ENCODE results near the gene SMYD3. TPM values are rescaled to one million over a fixed set of nuclear protein-coding genes. Genes with fewer than 3 reads are reported as not detected.

The SMYD3 gene
- total RNA-seq, 4 donors from 2014 or later: 15.6 to 21.1 (median 18.4) TPM

DNA sequence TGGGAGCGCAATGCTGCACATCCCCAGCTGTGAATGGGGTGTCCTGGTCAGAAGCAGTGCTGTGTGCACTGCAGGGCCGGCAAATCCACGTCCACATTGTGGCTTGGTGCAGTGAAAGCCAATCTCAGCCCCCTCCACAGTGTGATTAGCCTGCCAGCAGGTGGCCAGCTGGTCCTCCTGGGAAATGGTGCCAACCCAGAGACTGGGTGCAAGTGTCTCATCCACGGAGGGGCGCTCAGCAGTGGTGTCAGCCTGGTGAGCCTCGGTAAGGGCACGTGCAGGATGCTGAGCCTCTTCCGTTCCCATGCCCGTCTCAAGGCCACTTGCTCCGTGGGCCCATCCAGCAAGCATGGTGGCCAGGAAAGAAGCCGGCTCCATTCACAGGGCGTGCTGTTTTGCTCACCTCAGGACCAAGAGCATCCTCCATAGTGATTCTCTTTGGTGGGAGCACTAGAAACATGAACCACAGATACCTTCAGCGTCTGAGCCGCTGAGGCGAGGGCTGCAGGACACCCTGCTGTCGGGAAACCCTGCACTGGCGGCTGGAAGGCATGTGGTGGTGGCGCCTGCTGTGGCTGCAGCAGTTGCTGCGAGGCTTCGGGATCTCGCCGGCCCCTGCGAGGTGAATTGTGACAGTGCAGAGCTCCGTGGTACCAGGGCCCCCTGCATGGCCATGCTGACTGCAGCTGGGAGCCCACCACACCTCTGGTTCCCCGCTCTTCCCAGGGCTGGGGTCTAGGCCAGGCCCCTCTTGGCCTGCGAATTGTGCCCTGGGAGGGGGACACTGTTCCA, 2.0 kb upstream of the SMYD3 start:
- TF ChIP-seq, protein P1, sequence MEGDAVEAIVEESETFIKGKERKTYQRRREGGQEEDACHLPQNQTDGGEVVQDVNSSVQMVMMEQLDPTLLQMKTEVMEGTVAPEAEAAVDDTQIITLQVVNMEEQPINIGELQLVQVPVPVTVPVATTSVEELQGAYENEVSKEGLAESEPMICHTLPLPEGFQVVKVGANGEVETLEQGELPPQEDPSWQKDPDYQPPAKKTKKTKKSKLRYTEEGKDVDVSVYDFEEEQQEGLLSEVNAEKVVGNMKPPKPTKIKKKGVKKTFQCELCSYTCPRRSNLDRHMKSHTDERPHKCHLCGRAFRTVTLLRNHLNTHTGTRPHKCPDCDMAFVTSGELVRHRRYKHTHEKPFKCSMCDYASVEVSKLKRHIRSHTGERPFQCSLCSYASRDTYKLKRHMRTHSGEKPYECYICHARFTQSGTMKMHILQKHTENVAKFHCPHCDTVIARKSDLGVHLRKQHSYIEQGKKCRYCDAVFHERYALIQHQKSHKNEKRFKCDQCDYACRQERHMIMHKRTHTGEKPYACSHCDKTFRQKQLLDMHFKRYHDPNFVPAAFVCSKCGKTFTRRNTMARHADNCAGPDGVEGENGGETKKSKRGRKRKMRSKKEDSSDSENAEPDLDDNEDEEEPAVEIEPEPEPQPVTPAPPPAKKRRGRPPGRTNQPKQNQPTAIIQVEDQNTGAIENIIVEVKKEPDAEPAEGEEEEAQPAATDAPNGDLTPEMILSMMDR (IDR thresholded peaks at IDR 0.05; ENCODE audit: low read depth): no peak

DNA sequence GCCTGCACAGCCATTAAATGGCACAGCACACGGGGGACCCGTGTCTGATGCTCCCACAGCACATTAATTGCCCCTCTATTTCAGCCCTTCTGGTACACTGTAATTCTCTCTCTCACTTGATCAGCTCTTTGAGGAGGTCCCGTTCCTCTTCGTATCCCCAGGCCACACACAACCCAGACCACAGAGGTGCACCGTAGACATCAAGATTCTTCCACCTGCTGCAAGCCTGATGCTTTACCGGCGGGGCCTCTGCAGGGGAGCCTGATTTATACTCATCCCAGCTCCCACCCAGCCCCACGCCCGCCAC, 759 bp downstream of the SMYD3 start:
- TF ChIP-seq, protein P1 (IDR thresholded peaks at IDR 0.05; ENCODE audit: low read depth): no peak

DNA sequence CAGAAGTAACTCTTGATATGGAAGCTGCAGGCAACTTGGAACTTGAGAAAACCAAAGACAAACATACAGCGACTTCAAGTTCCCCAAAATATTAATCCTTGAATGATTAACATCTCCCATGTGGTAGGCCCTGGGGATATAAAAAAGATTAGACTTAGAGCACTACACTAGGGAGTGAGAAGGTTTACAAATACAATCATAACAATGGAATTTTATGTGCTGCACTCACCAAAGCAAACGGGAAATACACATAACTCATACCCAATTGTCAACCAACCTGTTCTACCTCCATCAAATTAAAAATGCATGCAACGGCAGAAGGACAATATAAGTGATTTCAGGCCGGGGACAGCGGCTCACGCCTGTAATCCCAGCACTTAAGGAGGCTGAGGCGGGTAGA, 3.7 kb downstream of the SMYD3 start:
- TF ChIP-seq, protein P1 (IDR thresholded peaks at IDR 0.05; ENCODE audit: low read depth): no peak

DNA sequence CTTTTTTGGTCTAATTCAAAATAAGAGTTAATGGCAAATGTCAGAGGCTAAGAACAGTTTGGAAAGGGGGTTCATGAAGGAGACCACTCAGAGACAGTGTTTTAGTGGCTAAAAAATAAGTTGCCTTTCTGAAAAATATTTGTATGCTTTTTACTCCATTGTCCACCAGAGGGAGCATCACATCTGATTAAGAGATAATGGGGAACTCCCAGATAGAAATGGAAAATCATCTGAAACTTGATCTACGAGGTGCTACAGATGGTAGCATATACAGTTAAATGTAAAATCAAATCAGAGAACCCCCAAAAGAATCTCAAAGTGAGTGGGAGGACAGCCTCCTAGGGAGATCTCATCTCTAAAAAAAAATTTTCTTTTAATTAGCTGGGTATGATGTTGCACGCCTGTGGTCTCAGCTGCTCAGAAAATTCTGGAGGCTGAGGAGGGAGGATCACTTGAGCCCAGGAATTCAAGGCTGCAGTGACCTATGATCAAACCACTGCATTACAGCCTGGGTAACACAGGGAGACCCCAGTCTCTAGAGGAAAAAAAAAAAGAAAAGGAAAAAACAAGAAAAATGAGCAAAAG, 9.7 kb downstream of the SMYD3 start:
- TF ChIP-seq, protein P1 (IDR thresholded peaks at IDR 0.05; ENCODE audit: low read depth): no peak

DNA sequence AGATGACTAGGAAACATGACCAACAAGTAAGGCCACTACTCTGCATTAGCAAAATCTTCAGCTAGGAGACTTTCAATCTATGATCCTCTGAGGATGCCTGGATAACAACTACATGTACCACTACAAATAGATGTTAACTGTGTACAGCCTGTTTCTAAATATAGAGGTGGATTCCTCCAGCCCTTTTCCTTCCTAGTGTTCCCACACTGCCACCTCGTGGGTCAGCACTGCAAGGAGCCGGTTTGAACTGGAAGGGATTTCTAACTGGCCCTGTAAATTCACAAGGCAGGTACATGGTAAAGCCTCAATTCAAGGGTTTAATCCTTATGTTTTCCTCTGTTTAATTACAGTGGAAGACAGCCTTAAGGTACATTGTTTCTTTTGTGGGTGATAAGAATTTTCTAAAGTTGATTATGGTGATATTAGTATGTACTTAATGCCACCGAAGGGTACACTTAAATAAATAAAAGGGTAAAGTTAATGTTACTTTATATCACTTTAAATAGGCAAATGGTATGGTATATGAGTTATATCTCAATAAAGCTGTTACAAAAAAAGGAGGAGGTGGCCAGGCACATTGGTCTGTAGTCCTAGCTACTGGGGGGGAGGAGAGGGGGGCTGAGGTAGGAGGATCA, 14.4 kb downstream of the SMYD3 start:
- TF ChIP-seq, protein P1 (IDR thresholded peaks at IDR 0.05; ENCODE audit: low read depth): no peak

DNA sequence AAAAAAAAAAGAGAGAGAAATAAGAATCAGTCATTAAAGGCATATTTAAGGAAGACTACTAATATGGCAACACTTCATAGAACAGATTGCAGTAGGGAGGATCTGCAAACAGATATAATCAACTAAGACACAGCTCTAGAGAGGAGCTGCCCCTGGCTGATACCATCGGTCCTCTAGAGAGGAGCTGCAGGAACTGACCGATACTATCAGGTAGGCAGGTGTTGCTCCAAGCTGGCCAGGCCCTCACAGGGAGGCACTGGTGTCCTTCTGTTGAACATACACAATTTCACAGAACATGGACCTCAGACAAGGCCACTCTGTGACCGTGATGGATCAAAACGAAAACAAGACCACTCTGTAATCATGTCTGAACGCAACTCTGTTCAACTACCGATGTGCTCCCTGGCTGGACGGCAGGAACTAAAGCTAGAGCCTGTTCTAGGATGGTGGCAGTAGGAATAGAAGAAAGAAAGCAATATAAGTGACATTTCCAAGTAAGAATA, 15.5 kb downstream of the SMYD3 start:
- TF ChIP-seq, protein P1 (IDR thresholded peaks at IDR 0.05; ENCODE audit: low read depth): no peak

DNA sequence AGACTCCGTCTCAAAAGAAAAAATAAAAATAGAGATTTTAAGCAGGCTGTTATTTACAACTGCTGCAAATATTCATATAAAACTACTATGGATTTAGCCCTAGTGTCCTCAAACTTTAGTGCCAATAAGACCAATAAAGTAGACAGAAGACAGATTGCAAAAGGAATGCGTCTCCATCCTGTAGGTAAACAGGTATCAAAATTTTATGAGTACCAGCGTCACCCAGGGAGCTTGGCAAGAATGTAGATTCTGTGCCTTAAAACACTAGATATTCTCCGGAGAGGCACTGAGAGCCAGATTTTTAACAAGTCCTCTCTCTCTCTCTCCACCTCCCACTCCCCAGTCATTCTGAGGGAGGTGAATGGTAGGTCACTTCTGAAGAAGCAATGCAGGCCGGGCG, 18.4 kb downstream of the SMYD3 start:
- TF ChIP-seq, protein P1 (IDR thresholded peaks at IDR 0.05; ENCODE audit: low read depth): no peak
